Activated T-helper 2 cell treated with anti-CD3 and anti-CD28 coated beads, Interferon-gamma antibody, Interleukin-2, Interleukin-4, amounts not matched to agents 10 μg/mL and 5 μg/mL and 100 μg/mL, durations not matched to agents 14 hours and 24 hours and 36 hours (primary cell): ENCODE data around the gene PLD5. TPM values are rescaled to one million over a fixed set of nuclear protein-coding genes. Genes with fewer than 3 reads are reported as not detected.

Experiments
- DNase-seq: peaks from one replicate; pipeline ENCODE4 v3.0.0; 2021; ENCODE audit warnings: low spot score
- H3K27ac Mint-ChIP-seq: one replicate; pipeline ENCODE4 v1.8.0; 2021; ENCODE audit warnings: mixed read lengths
- H3K27me3 Mint-ChIP-seq: one replicate; pipeline ENCODE4 v1.8.0; 2021; ENCODE audit warnings: low read depth, mixed read lengths
- H3K36me3 Mint-ChIP-seq: one replicate; pipeline ENCODE4 v1.8.0; 2021; ENCODE audit warnings: low read depth, mixed read lengths
- H3K4me1 Mint-ChIP-seq: one replicate; pipeline ENCODE4 v1.8.0; 2021; ENCODE audit warnings: low read depth, mixed read lengths
- H3K4me3 Mint-ChIP-seq: one replicate; pipeline ENCODE4 v1.8.0; 2021; ENCODE audit warnings: low read depth, mild to moderate bottlenecking, moderate library complexity, mixed read lengths
- H3K9me3 Mint-ChIP-seq: one replicate; pipeline ENCODE4 v1.8.0; 2021; ENCODE audit warnings: mixed read lengths
- intact Hi-C: fragments of 100-400 bp; cut with micrococcal nuclease; formaldehyde crosslinking; loops from one replicate; pipeline ENCODE4 v1.15.1; 2023
- total RNA-seq: library from RNA; stranded (reverse); gene quantifications from 2 replicates; pipeline ENCODE4 v1.2.3, GENCODE V29; 2022

The PLD5 gene
- not detected in 2 replicates for total RNA-seq

DNA sequence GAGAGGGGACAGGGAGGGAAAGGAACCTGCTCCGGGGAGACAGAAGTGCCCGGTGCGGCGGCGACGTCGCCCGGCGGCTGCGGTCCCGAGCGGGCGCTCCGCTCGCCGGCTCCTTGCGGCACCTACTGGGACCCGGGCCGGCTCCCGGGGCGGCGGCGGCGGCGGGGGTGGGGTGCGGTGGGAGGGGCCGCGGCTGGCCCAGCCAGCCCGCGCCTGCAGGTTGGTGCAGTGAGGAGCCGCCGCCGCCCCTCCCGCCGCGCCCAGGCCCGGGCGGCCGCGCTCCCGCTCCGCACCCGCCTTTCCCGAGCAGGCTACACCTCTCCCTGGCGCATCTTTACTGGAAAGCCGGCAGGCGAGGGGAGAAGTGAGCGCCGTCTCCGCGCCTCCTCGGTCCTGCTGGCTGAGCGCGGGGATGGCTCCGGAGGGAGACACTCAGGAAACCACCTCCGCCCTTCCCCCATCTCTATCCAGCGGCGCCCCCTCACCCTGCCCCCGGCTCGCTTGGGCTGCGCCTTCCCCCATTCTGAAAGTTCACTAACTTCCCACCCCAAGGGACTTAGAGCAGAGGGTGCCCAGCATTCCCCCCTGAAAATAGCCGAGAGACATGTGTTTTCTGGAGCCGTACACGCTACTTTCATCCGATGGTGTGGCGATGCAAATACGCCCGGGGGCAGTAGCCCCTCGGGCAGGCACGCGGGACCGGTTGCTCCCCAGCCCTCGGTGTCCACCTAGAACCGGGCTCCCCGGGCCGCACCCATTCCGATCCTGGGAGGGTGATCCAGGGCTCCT, at the start of gene PLD5:
Gene PLD5 (minus strand): TSS at position 127 of the 789 bp plus-strand sequence.
- Mint-ChIP-seq H3K9me3 (no peaks in the 10 kb centered on the region), H3K27ac (no peak within 1 kb of the TSS), H3K4me1 (no peaks in the 10 kb centered on the region), H3K27me3 (peaks cover 45% of the 10 kb centered on the region), H3K36me3 (no peaks in the 10 kb centered on the region), H3K4me3 (peak within 1 kb of the TSS; percentile 57)
- intact Hi-C loops: no loop called here
- no peak for DNase-seq

DNA sequence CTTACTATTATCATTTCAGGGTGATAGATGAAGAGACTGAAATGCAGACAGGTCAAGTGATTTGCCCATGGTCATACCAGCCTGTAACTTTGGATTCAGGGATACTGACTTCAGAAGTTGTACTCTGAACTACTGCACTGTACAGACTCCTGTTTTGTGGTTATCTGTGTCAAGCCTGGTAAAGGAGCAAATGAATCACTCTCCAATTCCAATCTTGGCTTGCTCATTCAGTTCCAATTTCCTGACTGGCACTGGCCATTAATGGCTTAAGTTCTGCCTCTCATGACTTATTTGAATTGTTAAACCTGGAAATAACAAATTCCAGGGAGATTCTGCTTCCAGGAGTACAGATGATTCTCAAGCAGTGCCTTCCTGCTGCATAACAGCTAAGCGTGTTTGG, 45.4 kb upstream of the PLD5 start:
- DNase-seq: no peak
- intact Hi-C loops: no loop called here
- no peak overlapping the region for H3K27ac Mint-ChIP-seq
- H3K27me3 Mint-ChIP-seq: no peaks in the 10 kb centered on the region
- no peaks in the 10 kb centered on the region for H3K4me1 Mint-ChIP-seq
- no peaks in the 10 kb centered on the region for H3K36me3 Mint-ChIP-seq
- H3K4me3 Mint-ChIP-seq: no peak overlapping the region
- H3K9me3 Mint-ChIP-seq: no peaks in the 10 kb centered on the region

DNA sequence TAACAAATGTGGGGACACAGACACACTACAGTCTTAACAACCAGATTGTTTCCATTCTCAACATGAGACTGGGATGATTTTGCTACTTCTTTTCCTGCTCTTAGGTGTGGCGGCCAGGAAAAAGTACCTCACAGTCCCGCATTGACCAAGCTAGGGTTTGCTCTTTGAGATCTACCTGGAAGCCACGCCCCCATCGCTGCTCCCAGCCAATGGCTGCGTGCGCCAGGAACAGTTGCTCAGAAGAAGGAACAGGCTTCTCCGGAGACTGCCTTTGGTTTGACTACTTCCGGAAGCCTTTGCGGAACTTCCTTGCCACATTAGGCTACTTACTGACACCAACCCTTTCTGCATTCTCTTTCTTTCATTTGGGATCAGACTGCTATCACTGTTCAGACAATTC, 44.2 kb upstream of the PLD5 start:
- Mint-ChIP-seq H3K36me3 (no peaks in the 10 kb centered on the region), H3K9me3 (no peaks in the 10 kb centered on the region), H3K4me3 (no peak overlapping the region), H3K4me1 (no peaks in the 10 kb centered on the region), H3K27me3 (no peaks in the 10 kb centered on the region), H3K27ac (no peak overlapping the region)
- intact Hi-C loops: no loop called here
- DNase-seq: no peak

GRCh38 chr1:242567596-242567995, 43.1 kb upstream of the PLD5 start:
- H3K4me3 Mint-ChIP-seq: no peak overlapping the region
- intact Hi-C loops: no loop called here
- no peaks in the 10 kb centered on the region for H3K9me3 Mint-ChIP-seq
- no peaks in the 10 kb centered on the region for H3K4me1 Mint-ChIP-seq
- no peak for DNase-seq
- H3K36me3 Mint-ChIP-seq: no peaks in the 10 kb centered on the region
- no peaks in the 10 kb centered on the region for H3K27me3 Mint-ChIP-seq
- H3K27ac Mint-ChIP-seq: no peak overlapping the region

- Mint-ChIP-seq H3K4me3 (no peak overlapping the region), H3K36me3 (no peaks in the 10 kb centered on the region)
- intact Hi-C loops: no loop called here
Observed at GRCh38 chr1:242556759-242557158, 32.3 kb upstream of the PLD5 start.

GRCh38 chr1:242556276-242556675, 31.8 kb upstream of the PLD5 start:
- Mint-ChIP-seq H3K4me3 (no peak overlapping the region), H3K36me3 (no peaks in the 10 kb centered on the region), H3K9me3 (no peaks in the 10 kb centered on the region), H3K27ac (no peak overlapping the region), H3K4me1 (no peaks in the 10 kb centered on the region), H3K27me3 (no peaks in the 10 kb centered on the region)
- DNase-seq: no peak
- intact Hi-C loops: no loop called here

More at GRCh38 chr1:242556759-242557158, 32.3 kb upstream of the PLD5 start:
- H3K27me3 Mint-ChIP-seq: no peaks in the 10 kb centered on the region
- H3K4me1 Mint-ChIP-seq: no peaks in the 10 kb centered on the region
- no peak overlapping the region for H3K27ac Mint-ChIP-seq
- H3K9me3 Mint-ChIP-seq: no peaks in the 10 kb centered on the region
- DNase-seq: no peak

- Mint-ChIP-seq H3K36me3 (no peaks in the 10 kb centered on the region), H3K9me3 (no peaks in the 10 kb centered on the region), H3K27me3 (no peaks in the 10 kb centered on the region), H3K4me3 (no peak overlapping the region), H3K27ac (no peak overlapping the region), H3K4me1 (no peaks in the 10 kb centered on the region)
- DNase-seq: no peak
- intact Hi-C loops: no loop called here
Observed at GRCh38 chr1:242554577-242554976, 30.1 kb upstream of the PLD5 start.

DNA sequence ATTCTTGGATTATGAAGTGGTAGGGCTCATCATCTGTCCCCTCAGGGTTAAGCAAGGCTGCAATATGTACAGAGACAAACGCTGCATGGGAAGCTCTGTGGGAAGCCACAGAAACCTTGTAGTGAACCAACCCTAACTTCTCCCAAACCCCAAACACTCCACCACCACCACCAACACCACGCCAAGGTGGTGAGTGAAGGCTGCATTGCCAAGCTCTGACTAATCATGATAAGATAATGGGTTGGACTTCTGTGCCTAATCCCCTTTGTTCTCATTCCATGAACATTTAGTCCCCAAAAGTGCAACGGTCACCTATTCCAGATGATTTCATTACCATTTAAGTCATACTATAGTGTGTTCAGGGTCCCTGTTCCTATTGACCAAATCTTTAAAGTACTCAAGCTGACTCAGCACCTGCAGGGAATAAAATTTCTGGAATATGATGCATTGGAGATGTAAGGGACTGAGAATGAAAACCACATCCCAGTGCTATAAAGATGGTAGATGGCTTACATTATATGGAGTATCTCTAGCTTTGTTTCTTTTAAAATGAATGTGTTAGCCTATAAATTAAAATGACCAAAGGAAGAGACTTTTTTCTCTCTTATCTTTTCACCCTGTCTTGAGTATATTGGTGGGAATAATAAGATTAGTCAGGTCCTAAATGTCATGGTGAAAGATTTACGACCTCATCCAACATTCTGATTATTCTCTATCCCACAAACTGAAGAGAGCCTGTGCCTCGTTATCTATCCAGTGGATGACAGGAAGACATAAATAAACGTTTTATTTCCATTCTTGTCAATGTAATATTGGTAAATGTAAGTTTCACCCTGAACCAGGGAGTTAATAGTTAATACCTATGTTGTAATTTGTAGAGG, 22.6 kb upstream of the PLD5 start:
- H3K9me3 Mint-ChIP-seq: no peaks in the 10 kb centered on the region
- no peaks in the 10 kb centered on the region for H3K4me1 Mint-ChIP-seq

DNA sequence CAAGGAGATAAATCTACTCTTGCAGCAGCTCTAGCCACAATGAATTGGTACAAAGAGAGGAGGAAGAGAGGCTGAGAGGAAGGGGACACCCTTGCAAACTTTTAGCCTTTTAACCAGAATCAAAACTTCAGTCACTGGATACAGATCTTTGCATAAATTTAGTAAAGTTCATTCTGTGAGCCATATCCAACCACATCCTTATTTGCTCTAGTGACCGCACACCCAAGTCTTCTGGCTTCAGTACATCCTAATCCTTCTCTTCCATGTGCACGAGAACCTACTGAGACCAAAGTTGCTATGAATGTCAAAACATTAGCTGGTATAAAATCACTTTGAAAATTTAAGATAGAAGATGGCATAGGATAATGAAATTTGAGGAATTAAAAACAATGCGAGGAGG, 21.9 kb upstream of the PLD5 start:
- intact Hi-C loops: no loop called here
- no peaks in the 10 kb centered on the region for H3K4me1 Mint-ChIP-seq
- DNase-seq: no peak
- H3K36me3 Mint-ChIP-seq: no peaks in the 10 kb centered on the region
- no peaks in the 10 kb centered on the region for H3K27me3 Mint-ChIP-seq
- no peak overlapping the region for H3K4me3 Mint-ChIP-seq
- no peaks in the 10 kb centered on the region for H3K9me3 Mint-ChIP-seq
- no peak overlapping the region for H3K27ac Mint-ChIP-seq

More for the DNA sequence above, 22.6 kb upstream of the PLD5 start:
- no peak overlapping the region for H3K27ac Mint-ChIP-seq
- no peaks in the 10 kb centered on the region for H3K36me3 Mint-ChIP-seq
- H3K27me3 Mint-ChIP-seq: no peaks in the 10 kb centered on the region
- intact Hi-C loops: no loop called here
- H3K4me3 Mint-ChIP-seq: no peak overlapping the region
- no peak for DNase-seq

DNA sequence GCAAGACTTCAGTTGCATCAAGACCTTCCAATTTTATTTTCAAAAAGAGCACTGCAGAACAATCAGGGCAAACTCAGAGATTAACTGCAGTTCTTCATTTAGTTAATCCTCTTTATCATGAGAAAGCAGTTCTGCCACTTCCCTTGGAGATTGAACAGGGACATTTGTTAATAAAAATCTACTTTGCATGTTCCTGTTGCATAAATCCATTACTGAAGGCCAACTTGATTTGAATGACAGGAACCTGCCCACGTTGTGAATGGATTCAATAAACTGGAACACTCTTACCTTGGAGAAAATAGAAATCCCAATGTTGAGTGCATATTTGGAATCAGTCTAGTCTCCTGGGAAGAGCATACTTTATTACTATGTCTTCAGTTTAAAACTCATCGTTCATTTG, 19.6 kb upstream of the PLD5 start:
- H3K27ac Mint-ChIP-seq: no peak overlapping the region
- H3K4me1 Mint-ChIP-seq: no peaks in the 10 kb centered on the region
- H3K36me3 Mint-ChIP-seq: no peaks in the 10 kb centered on the region
- no peak overlapping the region for H3K4me3 Mint-ChIP-seq
- no peaks in the 10 kb centered on the region for H3K9me3 Mint-ChIP-seq
- no peaks in the 10 kb centered on the region for H3K27me3 Mint-ChIP-seq
- intact Hi-C loops: no loop called here
- no peak for DNase-seq

GRCh38 chr1:242542271-242542670, 17.8 kb upstream of the PLD5 start:
- H3K27me3 Mint-ChIP-seq: no peaks in the 10 kb centered on the region
- H3K36me3 Mint-ChIP-seq: no peaks in the 10 kb centered on the region
- no peak overlapping the region for H3K4me3 Mint-ChIP-seq
- intact Hi-C loops: no loop called here
- no peaks in the 10 kb centered on the region for H3K4me1 Mint-ChIP-seq
- no peak for DNase-seq
- H3K9me3 Mint-ChIP-seq: no peaks in the 10 kb centered on the region
- no peak overlapping the region for H3K27ac Mint-ChIP-seq

DNA sequence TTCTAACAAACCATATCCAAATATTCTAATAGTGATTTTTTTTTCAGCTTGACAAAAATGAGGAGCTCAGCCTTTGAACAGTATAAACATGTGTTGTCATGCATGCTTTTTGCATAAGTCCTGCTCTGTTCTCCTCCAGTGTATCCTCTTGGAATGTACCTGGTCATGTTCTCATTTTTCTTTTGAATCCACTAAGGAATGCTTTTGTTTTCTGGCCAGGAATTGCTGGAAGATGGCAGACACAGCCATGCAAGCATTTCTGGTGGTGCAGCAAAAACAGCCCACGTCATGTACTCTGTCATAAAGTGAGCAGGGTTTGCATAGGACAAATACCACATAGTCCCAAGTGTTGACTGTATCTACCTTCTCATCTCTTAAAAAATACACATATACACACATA, 11.5 kb upstream of the PLD5 start:
- Mint-ChIP-seq H3K27me3 (peaks cover 2% of the 10 kb centered on the region), H3K4me1 (no peaks in the 10 kb centered on the region), H3K36me3 (no peaks in the 10 kb centered on the region), H3K4me3 (no peak overlapping the region), H3K9me3 (no peaks in the 10 kb centered on the region), H3K27ac (no peak overlapping the region)
- intact Hi-C loops: no loop called here
- no peak for DNase-seq

DNA sequence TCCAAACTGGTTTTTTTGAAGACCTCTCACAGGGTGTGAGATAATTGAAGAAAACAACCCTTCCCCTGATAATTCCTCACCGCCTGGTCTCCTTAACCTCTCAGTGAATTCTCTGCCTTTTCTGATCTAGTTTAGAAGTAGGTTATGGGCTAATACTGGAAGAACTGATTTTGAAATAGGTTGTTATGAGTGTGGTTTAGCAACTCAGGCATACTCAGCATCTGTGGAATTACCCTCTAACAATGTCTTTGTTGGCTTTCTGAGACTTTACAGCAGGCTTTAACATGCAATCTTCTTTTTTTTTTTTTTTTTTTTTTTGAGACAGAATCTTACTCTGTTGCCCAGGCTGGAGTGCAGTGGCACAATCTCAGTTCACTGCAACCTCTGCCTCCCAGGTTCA, 10.3 kb upstream of the PLD5 start:
- H3K9me3 Mint-ChIP-seq: no peaks in the 10 kb centered on the region
- no peak for DNase-seq
- H3K27me3 Mint-ChIP-seq: peaks cover 2% of the 10 kb centered on the region
- no peak overlapping the region for H3K27ac Mint-ChIP-seq
- H3K36me3 Mint-ChIP-seq: no peaks in the 10 kb centered on the region
- intact Hi-C loops: no loop called here
- H3K4me1 Mint-ChIP-seq: no peaks in the 10 kb centered on the region
- H3K4me3 Mint-ChIP-seq: no peak overlapping the region
